KOPT-K1 (cell line): ENCODE results near the gene RPL21.
A peak's percentile ranks its signal among the peaks of the same experiment; 100 is the strongest.

ENCODE experiments used
- H3K27ac ChIP-seq: fragments of 200-600 bp; sonication (generic); 2 replicates; pipeline ENCODE4 v1.5.1; 2016; ENCODE audit warnings: antibody characterized with exemption, mild to moderate bottlenecking, low read depth, low read length; ENCODE audit not compliant: poor library complexity, severe bottlenecking
- H3K36me3 ChIP-seq: fragments of 200-600 bp; sonication (generic); 2 replicates; pipeline ENCODE4 v1.5.1; 2017; ENCODE audit warnings: antibody characterized with exemption, mild to moderate bottlenecking, low read length, moderate library complexity; ENCODE audit not compliant: insufficient read depth
- H3K9me3 ChIP-seq: fragments of 200-600 bp; sonication (generic); 2 replicates; pipeline ENCODE4 v1.5.1; 2017; ENCODE audit warnings: antibody characterized with exemption, low read length, mild to moderate bottlenecking; ENCODE audit not compliant: insufficient read depth, poor library complexity, severe bottlenecking

RPL21 gene

DNA sequence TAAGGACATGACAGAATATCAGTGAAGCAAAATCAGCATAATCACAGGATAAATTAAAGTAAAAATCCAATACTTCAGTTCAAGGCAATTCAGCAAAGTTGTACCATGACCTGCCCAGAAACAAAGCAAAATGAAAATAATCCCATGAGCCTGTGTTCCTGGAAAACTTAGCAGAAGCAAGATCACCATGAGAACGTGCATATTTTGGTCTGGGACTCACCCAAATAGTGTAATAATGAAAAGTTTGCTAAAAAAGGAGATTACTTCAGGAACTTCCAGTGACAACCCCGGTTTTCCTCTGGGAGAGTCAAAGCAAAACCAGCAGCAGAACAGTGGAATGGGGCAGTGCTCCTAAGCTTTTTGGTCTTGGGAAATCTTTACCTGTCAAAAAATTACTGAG, 14.9 kb upstream of the RPL21 start:
- H3K27ac ChIP-seq = no peak overlapping the region
- peaks cover 7% of the 10 kb centered on the region for H3K9me3 ChIP-seq
- H3K36me3 ChIP-seq = no peaks in the 10 kb centered on the region

DNA sequence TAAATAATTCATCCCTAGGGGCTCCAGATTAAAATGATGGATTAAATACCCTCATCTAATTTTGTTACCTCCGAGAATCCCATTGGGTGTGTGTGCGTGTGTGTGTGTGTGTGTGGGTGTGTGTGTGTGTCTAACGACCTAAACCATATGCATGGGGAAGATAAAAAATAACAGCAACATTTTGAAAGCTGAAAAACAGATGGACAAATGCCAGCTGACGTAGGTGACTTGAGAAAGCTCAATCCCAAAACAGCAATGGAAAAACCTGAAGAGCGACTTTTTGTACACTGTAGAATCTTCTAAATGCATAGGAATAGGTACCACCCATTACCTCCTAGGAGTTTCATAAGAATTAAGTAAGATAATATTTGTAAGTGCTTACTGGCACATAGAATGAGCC, 8.7 kb upstream of the RPL21 start:
- Histone ChIP-seq H3K9me3 (no peaks in the 10 kb centered on the region), H3K27ac (no peak overlapping the region), H3K36me3 (no peaks in the 10 kb centered on the region; the same call in 1 of the 2 replicates)

- no peaks in the 10 kb centered on the region for H3K9me3 ChIP-seq
- H3K36me3 ChIP-seq = no peaks in the 10 kb centered on the region; the same call in 1 of the 2 replicates
- H3K27ac ChIP-seq = no peak overlapping the region
These were observed 5.7 kb upstream of the RPL21 start for GRCh38 chr13:27245610-27246009.

DNA sequence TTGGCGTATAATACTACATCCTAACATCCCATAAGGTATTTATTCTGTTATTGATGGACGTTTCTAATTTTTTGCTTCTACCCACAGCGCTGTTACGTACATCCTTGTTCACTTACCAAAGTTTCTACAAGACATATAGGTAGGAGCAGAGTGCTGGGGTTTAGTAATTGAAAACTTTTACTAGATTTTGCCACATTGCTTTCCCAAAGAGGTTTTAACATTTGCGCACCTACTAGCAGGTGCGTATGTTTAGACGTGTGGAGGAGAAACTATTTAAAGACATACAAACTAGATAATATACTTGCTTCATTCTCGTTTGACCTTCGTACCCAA, 559 bp upstream of the RPL21 start:
- Histone ChIP-seq H3K9me3 (no peaks in the 10 kb centered on the region), H3K36me3 (peaks cover 30% of the 10 kb centered on the region), H3K27ac (peak overlapping the region; percentile 95)

GRCh38 chr13:27252467-27252866, 1.1 kb downstream of the RPL21 start:
- H3K36me3 ChIP-seq = peaks cover 47% of the 10 kb centered on the region
- peak overlapping the region; percentile 95 for H3K27ac ChIP-seq
- no peaks in the 10 kb centered on the region for H3K9me3 ChIP-seq

GRCh38 chr13:27257233-27257568, 5.8 kb downstream of the RPL21 start:
- H3K9me3 ChIP-seq = no peaks in the 10 kb centered on the region
- no peak overlapping the region for H3K27ac ChIP-seq
- H3K36me3 ChIP-seq = peaks cover 94% of the 10 kb centered on the region

DNA sequence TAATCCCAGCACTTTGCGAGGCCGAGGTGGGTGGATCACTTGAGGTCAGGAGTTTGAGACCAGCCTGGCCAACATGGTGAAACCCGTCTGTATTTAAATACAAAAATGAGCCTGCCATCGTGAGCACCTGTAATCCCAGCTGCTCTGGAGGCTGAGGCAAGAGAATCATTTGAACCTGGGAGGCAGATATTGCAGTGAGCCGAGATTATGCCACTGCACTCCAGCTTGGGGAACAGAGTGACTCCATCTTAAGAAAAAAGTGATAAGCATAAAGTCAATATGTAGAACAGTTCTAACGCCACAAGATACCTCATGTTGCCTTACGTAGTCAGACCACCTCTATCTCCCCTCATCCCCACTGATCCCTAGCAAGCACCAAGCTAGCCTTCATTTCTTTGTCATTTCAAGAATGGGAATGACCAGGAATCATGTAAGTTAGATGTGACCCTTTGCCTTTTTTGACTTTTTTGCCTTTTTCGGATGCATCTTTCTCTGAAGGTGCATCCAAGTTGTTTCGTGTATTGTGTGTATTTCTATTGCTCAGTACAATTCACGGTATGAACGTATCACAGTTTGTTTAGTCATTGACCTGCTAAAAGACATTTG, 6.4 kb downstream of the RPL21 start:
- peaks cover 100% of the 10 kb centered on the region for H3K36me3 ChIP-seq
- no peak overlapping the region for H3K27ac ChIP-seq
- H3K9me3 ChIP-seq = no peaks in the 10 kb centered on the region

GRCh38 chr13:27258637-27259386, 7.5 kb downstream of the RPL21 start:
- no peak overlapping the region for H3K27ac ChIP-seq
- H3K9me3 ChIP-seq = no peaks in the 10 kb centered on the region
- H3K36me3 ChIP-seq = peaks cover 93% of the 10 kb centered on the region

- peaks cover 91% of the 10 kb centered on the region for H3K36me3 ChIP-seq
- H3K9me3 ChIP-seq = no peaks in the 10 kb centered on the region
- no peak overlapping the region for H3K27ac ChIP-seq
These were observed 8.5 kb downstream of the RPL21 start for GRCh38 chr13:27259831-27260230.

GRCh38 chr13:27261396-27261795, 10.0 kb downstream of the RPL21 start:
- Histone ChIP-seq H3K9me3 (no peaks in the 10 kb centered on the region), H3K27ac (no peak overlapping the region), H3K36me3 (peaks cover 85% of the 10 kb centered on the region)

- H3K27ac ChIP-seq = no peak overlapping the region
- no peaks in the 10 kb centered on the region for H3K9me3 ChIP-seq
- peaks cover 75% of the 10 kb centered on the region for H3K36me3 ChIP-seq
These were observed 12.1 kb downstream of the RPL21 start for GRCh38 chr13:27263438-27263837.

- Histone ChIP-seq H3K36me3 (peaks cover 67% of the 10 kb centered on the region), H3K27ac (no peak overlapping the region), H3K9me3 (no peaks in the 10 kb centered on the region)
These were observed 12.8 kb downstream of the RPL21 start for GRCh38 chr13:27264181-27264580.

GRCh38 chr13:27264648-27265047, 13.3 kb downstream of the RPL21 start:
- Histone ChIP-seq H3K36me3 (peaks cover 63% of the 10 kb centered on the region), H3K27ac (no peak overlapping the region), H3K9me3 (no peaks in the 10 kb centered on the region)

GRCh38 chr13:27266917-27267316, 15.6 kb downstream of the RPL21 start:
- no peaks in the 10 kb centered on the region for H3K9me3 ChIP-seq

DNA sequence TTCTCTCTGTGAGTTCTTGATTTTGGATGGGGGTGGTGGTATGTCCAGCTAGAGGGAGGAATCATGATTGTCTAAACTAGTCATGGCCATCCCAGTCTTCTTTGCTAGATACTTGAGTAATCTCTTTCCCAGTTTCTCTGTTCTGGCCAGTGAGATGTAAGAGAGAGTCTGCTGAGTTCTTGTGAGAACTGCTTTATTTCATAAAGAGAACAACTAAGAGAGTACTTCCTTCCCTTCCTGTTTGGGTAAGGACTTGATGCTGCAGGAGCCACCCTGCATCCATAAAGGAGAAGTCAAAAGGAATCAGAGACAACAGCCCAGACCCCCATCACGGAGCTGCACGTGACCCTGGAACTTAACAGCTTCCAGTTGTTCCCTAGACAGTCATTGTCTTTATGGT, 16.2 kb downstream of the RPL21 start:
- Histone ChIP-seq H3K9me3 (no peaks in the 10 kb centered on the region), H3K27ac (no peak overlapping the region), H3K36me3 (peaks cover 33% of the 10 kb centered on the region)

More at GRCh38 chr13:27266917-27267316, 15.6 kb downstream of the RPL21 start:
- Histone ChIP-seq H3K27ac (no peak overlapping the region), H3K36me3 (peaks cover 40% of the 10 kb centered on the region)

DNA sequence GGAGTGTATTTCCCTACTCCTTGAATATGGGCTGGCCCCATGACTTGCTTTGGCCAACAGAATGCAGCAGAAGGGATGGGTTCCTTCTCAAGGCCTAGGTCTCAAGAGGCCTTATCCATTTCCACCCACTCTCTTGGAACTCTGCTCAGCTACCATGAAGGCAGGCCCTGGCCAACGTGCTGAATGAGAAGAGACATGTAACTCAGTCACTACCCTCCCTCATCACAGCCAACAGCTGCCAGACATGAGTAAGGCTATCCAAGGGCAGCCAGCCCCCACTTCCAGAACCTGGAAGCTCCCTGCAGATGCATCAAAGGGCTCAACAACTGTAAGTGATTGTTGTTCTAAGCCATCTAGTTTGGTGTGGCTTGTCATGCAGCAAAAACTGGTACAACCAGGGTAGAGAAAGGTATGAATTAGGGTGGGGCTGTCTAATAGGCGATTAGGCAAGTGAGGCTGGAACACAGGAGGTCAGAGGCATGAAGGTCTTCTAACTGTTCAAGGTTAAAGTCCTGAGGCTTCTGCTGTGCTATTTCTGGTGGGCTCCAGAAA, 17.8 kb downstream of the RPL21 start:
- Histone ChIP-seq H3K9me3 (no peaks in the 10 kb centered on the region), H3K27ac (no peak overlapping the region), H3K36me3 (peaks cover 27% of the 10 kb centered on the region)
